Esophagus muscularis mucosa (tissue), 4 donors: Measurements from ENCODE around the gene FAM174B. TPM values are rescaled to one million over a fixed set of nuclear protein-coding genes. Genes with fewer than 3 reads are reported as not detected.

Source experiments
- DNase-seq: peaks from one replicate; pipeline ENCODE4 v3.0.0-alpha.2; 2017; ENCODE audit errors: extremely low spot score
- H3K27ac ChIP-seq, 4 donors: fragments of 200-600 bp; sonication (generic); replicated peaks in 1 of 4; 1 replicate in 3 of 4; 2 replicates in 1 of 4; pipeline ENCODE4 v1.5.1; 2016 to 2019; ENCODE audit warnings: mild to moderate bottlenecking in 1 of 4
- H3K27me3 ChIP-seq, 4 donors: fragments of 200-600 bp; sonication (generic); one replicate each; pipeline versions ENCODE4 v1.5.1 to v1.6.0; 2016 to 2019
- H3K36me3 ChIP-seq, 4 donors: fragments of 200-600 bp; sonication (generic); one replicate each; pipeline ENCODE4 v1.5.1; 2016 to 2019
- H3K4me1 ChIP-seq, 4 donors: fragments of 200-600 bp; sonication (generic); one replicate each; pipeline ENCODE4 v1.5.1; 2016 to 2019
- H3K4me3 ChIP-seq, 4 donors: fragments of 200-600 bp; sonication (generic); 1 replicate in 2 of 4; 2 replicates in 2 of 4; pipeline ENCODE4 v1.5.1; 2016 to 2019; ENCODE audit warnings: mild to moderate bottlenecking in 4 of 4, moderate library complexity in 1 of 4
- H3K9me3 ChIP-seq, 4 donors: fragments of 200-600 bp; sonication (generic); 1 replicate in 3 of 4; 2 replicates in 1 of 4; pipeline ENCODE4 v1.5.1; 2016 to 2019
- EP300 ChIP-seq: sonication (generic); formaldehyde crosslinking; IDR thresholded peaks from one replicate; pipeline ENCODE4 v1.6.1; 2017; ENCODE audit warnings: antibody characterized with exemption
- POLR2A ChIP-seq: fragments of 450-650 bp; IDR thresholded peaks from one replicate; pipeline ENCODE4 v1.6.1; 2017; ENCODE audit warnings: antibody characterized with exemption, moderate library complexity, mild to moderate bottlenecking, low read depth
- POLR2AphosphoS5 ChIP-seq, 2 donors: sonication (generic); formaldehyde crosslinking; IDR thresholded peaks; one replicate each; pipeline ENCODE4 v1.6.1; 2017; ENCODE audit warnings: antibody characterized with exemption in 2 of 2
- WGBS: methylation state at CpG from one replicate; pipeline ENCODE4 v1.1.5; 2018; 5-methylcytosine and 5-hydroxymethylcytosine counted together
- intact Hi-C: fragments of 100-400 bp; cut with DNase I; formaldehyde crosslinking; loops from one replicate; pipeline ENCODE4 v1.15.1; 2023
- total RNA-seq, 4 donors: library from RNA; depleted of rRNA; stranded (reverse); fragments of >200 nt; gene quantifications; one replicate each; pipeline versions ENCODE4 v1.1.0 to v1.2.1, GENCODE V29; 2016
- TF ChIP-seq, protein P1 (sequence below), 3 experiments: fragments of 200-600 bp in 2 of 3; fragments of 450-650 bp in 1 of 3; sonication (generic) in 2 of 3; IDR thresholded peaks; one replicate each; pipeline ENCODE4 v1.5.1; 2017 to 2019; ENCODE audit warnings: antibody characterized with exemption in 3 of 3, mild to moderate bottlenecking in 2 of 3, moderate library complexity in 1 of 3

Gene FAM174B
- total RNA-seq, 4 donors from 2014 or later, result 7.5 to 15.2 (median 9.9) TPM

DNA sequence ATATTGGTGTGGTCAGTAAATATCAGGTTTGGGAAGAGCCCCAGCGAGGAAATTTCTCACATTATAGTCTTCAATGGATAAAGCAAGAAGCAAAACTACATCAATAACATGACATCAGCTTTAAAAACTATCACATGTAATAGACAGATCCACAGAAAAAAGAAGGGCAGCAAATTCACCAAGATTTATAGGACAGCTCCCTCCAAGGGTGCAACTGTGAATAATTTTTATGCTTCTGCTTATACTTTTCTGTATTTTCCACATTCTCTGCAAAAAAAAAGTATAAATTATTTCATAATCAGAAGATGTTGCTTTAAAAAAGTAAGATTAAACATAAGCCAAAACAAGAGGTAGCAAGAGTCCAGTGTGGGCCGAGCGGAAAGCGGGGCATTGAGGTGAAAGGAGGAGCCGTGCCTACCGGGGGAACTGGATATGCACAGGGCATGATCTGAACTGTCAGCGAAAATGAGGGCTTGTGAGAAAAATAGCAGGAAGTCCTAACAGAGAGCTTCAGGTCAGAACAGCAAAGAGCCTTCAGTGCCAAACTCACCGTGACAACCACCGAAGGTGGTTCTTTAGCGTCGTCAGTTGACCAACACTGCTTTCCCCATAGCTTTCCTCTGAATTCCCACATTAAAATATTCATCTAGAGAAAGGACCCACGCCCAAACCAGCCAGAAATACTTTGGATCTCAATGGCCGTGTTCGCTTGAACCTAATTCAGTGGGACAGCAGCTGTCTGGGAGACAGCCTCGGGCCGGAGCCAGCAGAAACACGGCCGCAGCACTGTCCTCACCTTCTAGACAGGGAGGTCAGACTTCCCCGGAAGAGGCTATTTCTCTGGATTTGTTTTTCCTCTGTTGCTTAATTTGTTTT is 59.8 kb downstream of the FAM174B start:
- Histone ChIP-seq H3K27me3 (no peaks in the 10 kb centered on the region), H3K9me3 (no peaks in the 10 kb centered on the region), H3K4me1 (peaks cover 0 to 30% (median 0%) of the 10 kb centered on the region in 4 donors), H3K4me3 (no peak overlapping the region), H3K27ac (no peak overlapping the region), H3K36me3 (no peaks in the 10 kb centered on the region)
- DNase-seq, result no peak
- intact Hi-C loops, result no loop called here
- WGBS, result 79% methylated on average over 19 of the region's 19 CpGs
- TF ChIP-seq, protein P1, sequence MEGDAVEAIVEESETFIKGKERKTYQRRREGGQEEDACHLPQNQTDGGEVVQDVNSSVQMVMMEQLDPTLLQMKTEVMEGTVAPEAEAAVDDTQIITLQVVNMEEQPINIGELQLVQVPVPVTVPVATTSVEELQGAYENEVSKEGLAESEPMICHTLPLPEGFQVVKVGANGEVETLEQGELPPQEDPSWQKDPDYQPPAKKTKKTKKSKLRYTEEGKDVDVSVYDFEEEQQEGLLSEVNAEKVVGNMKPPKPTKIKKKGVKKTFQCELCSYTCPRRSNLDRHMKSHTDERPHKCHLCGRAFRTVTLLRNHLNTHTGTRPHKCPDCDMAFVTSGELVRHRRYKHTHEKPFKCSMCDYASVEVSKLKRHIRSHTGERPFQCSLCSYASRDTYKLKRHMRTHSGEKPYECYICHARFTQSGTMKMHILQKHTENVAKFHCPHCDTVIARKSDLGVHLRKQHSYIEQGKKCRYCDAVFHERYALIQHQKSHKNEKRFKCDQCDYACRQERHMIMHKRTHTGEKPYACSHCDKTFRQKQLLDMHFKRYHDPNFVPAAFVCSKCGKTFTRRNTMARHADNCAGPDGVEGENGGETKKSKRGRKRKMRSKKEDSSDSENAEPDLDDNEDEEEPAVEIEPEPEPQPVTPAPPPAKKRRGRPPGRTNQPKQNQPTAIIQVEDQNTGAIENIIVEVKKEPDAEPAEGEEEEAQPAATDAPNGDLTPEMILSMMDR (IDR thresholded peaks at IDR 0.05), result no peak
- TF ChIP-seq EP300 (no peak), POLR2AphosphoS5 (IDR thresholded peaks at IDR 0.05) (no peak), POLR2A (no peak)

DNA sequence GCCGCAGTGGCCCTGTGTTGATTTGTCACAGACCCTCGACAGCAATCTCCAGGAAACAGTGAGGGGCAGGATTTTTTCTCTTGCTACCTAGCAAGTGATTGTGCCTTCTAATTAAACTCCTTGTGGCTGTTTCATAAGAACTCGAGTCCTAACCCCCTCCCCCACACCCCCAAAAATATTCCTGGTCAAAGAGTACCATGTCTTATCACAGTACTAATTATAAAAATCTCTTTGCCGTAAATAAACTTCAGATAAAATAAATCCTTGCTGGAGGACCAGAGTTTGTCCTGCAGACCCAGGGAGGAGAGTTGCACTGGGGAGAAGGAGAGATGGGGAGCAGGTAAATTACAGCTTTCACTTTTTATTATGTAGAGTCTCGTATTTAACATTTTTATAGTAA is 64.3 kb downstream of the FAM174B start:
- no peak for DNase-seq
- Histone ChIP-seq H3K36me3 (no peaks in the 10 kb centered on the region), H3K9me3 (no peaks in the 10 kb centered on the region), H3K27ac (no peak overlapping the region), H3K4me1 (peaks cover 0 to 27% (median 0%) of the 10 kb centered on the region in 4 donors), H3K27me3 (peaks cover 0 to 6% (median 0%) of the 10 kb centered on the region in 4 donors), H3K4me3 (no peak overlapping the region)
- WGBS, result 88% methylated on average over 5 of the region's 5 CpGs
- TF ChIP-seq POLR2AphosphoS5 (IDR thresholded peaks at IDR 0.05), result no peak
- TF ChIP-seq EP300, result no peak
- no peak for TF ChIP-seq POLR2A
- TF ChIP-seq, protein P1 (IDR thresholded peaks at IDR 0.05), result no peak
- intact Hi-C loops, result no loop called here

DNA sequence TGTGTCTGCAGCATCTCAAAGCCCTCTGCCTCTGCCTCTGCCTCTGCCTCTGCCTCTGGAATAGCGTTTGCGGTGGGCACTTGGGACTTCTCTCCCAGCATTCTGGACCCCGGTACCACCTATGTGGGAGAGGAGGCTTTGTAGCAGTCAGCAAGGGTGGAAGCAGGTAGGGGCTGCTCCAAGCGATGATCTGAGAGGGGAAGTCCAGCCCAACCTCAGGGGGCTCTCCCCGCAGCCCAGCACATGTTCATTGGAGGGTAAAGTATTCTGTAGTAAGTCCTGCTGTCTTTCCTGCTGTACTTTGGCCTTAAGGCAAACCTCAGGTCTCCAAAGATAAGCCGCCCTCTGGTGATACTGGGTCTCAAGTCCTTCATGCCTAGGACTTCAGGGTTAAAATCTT is 68.6 kb downstream of the FAM174B start:
- 82% methylated on average over 6 of the region's 6 CpGs for WGBS
- no peak overlapping the region for H3K4me3 ChIP-seq
- no peak for DNase-seq

DNA sequence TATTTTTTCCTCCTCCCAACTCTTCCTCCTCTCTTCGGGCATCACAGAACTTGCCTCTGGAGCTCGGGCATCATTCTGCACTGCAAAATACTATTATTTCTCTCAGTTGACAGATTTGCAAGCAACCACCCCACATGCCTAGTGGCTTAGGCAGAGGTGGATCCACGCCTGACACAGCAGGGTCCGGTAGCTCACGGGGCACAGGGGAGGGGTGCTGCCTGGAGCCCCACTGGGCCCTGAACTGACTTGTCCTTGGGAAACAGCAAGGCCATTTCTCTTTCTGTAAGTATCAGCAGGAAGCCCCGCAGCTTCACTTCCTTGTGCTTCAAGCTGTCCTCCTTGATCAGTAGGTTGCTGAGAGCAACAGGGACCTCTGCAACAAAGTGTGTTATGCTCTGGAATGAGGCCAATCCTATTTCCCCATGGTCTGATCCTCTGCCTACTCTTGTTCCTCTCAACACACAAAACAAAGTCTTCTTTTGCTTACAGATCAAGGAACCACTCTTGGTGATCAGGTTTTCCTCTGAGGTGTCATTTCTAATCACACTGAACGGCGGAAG is 69.1 kb downstream of the FAM174B start:
- H3K27ac ChIP-seq, result no peak overlapping the region
- H3K27me3 ChIP-seq, result peaks cover 0 to 6% (median 0%) of the 10 kb centered on the region in 4 donors
- DNase-seq, result no peak
- intact Hi-C loops, result no loop called here
- TF ChIP-seq, protein P1 (IDR thresholded peaks at IDR 0.05), result no peak
- no peak for TF ChIP-seq POLR2AphosphoS5 (IDR thresholded peaks at IDR 0.05)
- TF ChIP-seq POLR2A, result no peak
- TF ChIP-seq EP300, result no peak
- H3K4me3 ChIP-seq, result no peak overlapping the region
- 81% methylated on average over 8 of the region's 8 CpGs for WGBS
- H3K36me3 ChIP-seq, result no peaks in the 10 kb centered on the region
- no peaks in the 10 kb centered on the region for H3K9me3 ChIP-seq
- peaks cover 0 to 4% (median 0%) of the 10 kb centered on the region in 4 donors for H3K4me1 ChIP-seq

More for the DNA sequence above, 68.6 kb downstream of the FAM174B start:
- Histone ChIP-seq H3K9me3 (no peaks in the 10 kb centered on the region), H3K27ac (no peak overlapping the region), H3K27me3 (peaks cover 0 to 6% (median 0%) of the 10 kb centered on the region in 4 donors), H3K36me3 (no peaks in the 10 kb centered on the region), H3K4me1 (peaks cover 0 to 4% (median 0%) of the 10 kb centered on the region in 4 donors)
- intact Hi-C loops, result no loop called here
- TF ChIP-seq, protein P1 (IDR thresholded peaks at IDR 0.05), result no peak
- TF ChIP-seq POLR2AphosphoS5 (IDR thresholded peaks at IDR 0.05), result no peak
- no peak for TF ChIP-seq EP300
- no peak for TF ChIP-seq POLR2A
